Measurements from ENCODE around the gene FIZ1. TPM values are rescaled to one million over a fixed set of nuclear protein-coding genes. Genes with fewer than 3 reads are reported as not detected.
A peak's percentile ranks its signal among the peaks of the same experiment; 100 is the strongest.

Gene FIZ1
- polyA plus RNA-seq, 10 donors = 8.5 to 13.3 (median 11.1) TPM

DNA sequence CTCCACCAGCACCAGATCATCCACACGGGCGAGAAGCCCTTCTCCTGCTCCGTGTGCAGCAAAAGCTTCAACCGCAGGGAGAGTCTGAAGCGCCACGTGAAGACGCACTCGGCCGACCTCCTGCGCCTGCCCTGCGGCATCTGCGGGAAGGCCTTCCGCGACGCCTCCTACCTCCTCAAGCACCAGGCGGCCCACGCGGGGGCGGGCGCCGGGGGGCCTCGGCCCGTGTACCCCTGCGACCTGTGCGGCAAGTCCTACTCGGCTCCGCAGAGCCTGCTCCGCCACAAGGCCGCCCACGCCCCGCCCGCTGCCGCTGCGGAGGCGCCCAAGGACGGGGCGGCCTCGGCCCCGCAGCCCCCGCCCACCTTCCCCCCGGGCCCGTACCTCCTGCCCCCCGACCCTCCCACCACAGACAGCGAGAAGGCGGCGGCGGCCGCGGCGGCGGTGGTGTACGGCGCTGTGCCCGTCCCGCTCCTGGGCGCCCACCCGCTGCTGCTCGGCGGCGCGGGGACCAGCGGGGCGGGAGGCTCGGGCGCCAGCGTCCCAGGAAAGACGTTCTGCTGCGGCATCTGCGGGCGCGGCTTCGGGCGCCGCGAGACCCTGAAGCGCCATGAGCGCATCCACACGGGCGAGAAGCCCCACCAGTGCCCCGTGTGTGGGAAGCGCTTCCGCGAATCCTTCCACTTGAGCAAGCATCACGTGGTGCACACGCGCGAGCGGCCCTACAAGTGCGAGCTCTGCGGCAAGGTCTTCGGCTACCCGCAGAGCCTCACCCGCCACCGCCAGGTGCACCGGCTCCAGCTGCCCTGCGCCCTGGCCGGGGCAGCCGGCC, 15.6 kb upstream of the FIZ1 start:
- no peak for DNase-seq

DNA sequence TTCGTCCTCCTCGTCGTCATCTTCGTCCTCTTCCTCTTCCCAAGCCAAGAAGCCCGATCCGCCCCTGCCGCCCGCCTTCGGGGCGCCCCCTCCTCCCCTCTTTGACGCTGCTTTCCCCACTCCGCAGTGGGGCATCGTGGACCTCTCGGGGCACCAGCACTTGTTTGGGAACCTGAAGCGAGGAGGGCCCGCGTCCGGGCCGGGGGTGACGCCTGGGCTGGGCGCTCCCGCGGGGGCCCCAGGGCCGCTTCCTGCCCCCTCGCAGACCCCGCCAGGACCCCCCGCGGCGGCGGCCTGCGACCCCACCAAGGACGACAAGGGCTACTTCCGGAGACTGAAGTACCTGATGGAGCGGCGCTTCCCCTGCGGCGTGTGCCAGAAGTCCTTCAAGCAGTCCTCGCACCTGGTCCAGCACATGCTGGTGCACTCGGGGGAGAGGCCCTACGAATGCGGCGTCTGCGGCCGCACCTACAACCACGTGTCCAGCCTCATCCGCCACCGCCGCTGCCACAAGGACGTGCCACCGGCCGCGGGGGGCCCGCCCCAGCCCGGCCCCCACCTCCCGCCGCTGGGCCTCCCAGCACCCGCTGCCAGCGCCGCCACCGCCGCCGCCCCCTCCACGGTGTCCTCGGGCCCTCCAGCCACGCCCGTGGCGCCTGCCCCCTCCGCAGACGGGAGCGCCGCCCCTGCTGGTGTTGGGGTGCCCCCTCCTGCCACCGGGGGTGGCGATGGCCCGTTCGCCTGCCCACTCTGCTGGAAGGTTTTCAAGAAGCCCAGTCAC, 14.8 kb upstream of the FIZ1 start:
- no peak for DNase-seq

DNA sequence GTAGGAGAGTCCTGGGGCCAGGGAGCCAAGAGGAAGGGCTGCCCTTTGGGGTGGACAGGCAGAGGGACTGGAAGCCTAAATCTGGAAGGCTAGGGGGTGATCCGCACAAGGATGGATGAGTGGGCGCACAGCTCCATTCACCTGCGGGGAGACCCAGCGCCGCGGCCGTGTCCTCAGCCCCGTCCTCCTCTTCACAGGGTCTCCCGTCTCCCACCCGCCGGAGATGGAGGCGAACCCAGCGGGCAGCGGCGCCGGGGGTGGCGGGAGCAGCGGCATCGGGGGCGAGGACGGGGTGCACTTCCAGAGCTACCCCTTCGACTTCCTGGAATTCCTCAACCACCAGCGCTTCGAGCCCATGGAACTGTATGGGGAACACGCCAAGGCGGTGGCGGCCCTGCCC, 14.1 kb upstream of the FIZ1 start:
- DNase-seq = no peak

GRCh38 chr19:55611983-55612645, 12.8 kb upstream of the FIZ1 start:
- no peak for DNase-seq

- DNase-seq = no peak
Observed at GRCh38 chr19:55611300-55611982, 12.1 kb upstream of the FIZ1 start.

GRCh38 chr19:55609326-55609725, 10.0 kb upstream of the FIZ1 start:
- DNase-seq = no peak

DNA sequence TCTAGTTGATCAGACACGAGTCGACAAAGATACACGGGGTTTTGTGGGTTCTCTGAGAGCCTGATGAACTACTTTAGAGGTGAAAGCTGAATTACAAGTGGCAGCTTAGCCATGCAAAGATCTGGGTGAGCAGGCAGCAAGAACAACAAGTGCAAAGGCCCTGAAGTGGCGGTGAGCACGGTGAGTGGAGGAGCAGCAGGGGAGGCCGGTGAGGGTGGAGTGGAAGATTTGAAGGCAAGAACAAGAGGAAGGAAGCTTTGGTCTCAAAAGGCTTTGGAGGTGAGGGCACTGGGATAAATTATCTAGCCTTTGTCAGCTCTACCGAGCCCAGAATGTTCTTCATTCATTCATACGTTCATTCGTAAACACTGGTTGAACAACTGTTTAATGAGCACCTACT, 7.5 kb upstream of the FIZ1 start:
- DNase-seq = no peak

DNA sequence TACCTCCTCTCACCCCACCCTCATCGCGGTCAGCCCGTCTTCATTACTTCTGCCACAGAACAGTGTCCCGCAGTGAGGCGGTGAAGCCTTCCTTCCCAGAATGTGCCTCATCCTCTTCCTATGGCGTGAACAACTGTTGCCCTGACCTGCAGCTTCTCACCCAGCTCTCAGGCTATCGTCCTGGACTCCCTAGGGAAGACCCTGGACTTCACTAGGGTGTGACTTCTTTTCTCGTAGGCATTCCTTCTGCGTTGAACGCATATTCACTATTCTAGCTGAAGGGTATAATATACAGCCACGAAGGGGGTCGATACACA, 7.1 kb upstream of the FIZ1 start:
- DNase-seq = no peak

- DNase-seq = peak; percentile 74 to 92 (median 84)
Observed at GRCh38 chr19:55605637-55606470, 6.5 kb upstream of the FIZ1 start, which contains the start of gene ZNF865. TSS of gene ZNF865 (plus strand) at chr19:55605647. CDS start at chr19:55613619, 7,972 bp downstream.

DNA sequence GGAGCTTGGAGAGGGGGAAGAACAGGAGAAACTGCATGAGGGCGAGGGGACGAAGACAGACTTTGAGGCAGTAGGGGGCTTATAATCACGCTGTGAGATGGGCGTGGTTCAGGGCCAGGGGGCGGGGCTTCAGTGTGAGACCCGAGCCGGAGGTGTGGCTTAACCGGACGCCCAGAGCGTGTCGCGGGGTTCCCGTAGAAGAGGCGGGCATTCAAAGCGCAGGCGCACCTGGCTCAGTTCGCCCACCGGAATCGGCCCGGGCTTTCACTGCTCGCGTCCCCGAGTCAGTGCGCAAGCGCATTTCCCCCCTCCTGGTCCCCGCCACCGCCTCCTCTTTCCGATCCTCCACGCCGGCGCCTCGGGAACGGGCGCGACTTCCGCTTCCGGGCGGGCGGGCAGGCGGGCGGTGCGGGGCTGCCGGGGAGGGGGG, 5.9 kb upstream of the FIZ1 start:
- DNase-seq = peak; percentile 97 to 98 (median 98)

DNA sequence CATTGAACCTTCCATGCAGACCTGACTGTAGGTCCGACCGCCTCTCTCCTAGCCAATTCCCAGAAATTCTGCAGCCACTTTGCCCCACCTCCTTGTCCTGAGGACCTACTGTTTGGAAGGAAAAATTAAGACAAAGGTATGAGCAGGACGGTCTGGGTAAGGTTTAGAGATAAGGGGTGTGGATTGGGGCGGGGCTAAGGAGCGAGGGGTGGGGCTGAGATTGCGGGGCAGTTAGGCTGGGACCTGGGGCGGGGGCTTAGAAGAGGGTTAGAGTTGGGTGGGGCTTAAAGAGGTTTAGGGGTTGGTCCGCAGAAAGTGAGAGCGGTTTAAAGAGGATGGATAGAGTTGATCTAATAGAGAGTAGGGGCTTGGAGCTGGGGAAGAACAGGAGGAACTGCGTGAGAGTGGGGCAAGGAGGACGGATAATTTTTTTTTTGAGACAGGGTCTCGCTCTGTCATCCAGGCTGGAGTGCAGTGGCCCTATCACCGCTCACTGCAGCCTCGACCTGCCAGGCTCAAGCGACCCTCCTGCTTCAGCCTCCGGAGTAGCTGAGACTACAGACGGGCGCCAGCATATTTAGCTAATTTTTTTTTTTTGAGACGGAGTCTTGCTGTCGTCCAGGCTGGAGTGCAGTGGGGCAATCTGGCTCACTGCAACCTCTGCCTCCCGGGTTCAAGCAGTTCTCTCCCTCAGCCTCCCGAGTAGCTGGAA, 4.4 kb upstream of the FIZ1 start:
- no peak for DNase-seq

- no peak for DNase-seq
Observed at GRCh38 chr19:55603115-55603514, 3.8 kb upstream of the FIZ1 start.

- no peak for DNase-seq
Observed at GRCh38 chr19:55602104-55603001, 3.0 kb upstream of the FIZ1 start.

GRCh38 chr19:55601084-55601483, 1.8 kb upstream of the FIZ1 start:
- DNase-seq = no peak

GRCh38 chr19:55600662-55601028, 1.3 kb upstream of the FIZ1 start:
- DNase-seq = no peak

DNA sequence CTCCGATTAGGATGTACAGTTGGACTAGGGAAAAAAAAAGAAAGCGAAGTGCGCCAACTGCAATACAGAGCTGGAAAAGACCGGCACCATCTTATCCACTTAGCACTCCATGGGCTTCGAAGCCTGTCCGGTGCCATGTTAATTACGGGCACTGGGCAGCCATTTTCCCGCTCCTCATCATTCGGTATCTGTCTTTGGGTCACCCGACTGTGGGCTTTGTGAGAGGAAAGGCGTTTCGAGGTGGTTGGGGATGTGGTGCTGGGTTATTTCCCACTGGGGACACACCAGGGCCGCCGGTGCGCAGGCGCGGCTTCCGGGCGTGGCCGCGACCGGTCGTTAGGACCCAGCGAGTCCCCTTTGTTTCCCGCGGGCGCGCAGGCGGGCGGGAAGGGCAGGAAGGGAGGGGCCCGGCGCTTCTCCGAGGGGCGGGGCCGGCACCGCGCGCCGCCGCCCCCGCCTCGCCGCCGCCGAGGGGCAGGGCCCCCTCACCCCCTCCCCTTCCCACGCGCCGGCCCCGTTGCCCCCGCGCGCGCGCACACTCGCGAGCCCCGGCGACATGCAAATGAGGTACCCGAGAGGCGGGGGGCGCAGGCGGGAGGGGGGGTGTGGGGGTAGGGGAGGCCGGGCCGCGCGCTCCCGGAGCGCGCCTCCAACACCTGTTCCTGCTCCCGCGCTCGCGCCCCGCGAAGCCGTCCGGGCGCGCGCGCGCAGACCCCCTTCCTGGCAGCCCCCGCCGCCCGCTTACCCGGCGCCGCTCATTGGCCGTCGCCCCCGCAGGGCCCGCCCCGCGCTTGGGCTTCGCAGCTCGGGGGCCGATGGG, 735 bp upstream of the FIZ1 start, which contains the start of gene ZNF524:
ZNF524 (plus strand) TSS at position 447 of the 820 bp plus-strand sequence. CDS start 1,825 bp downstream, outside the sequence.
- peak; percentile 93 to 100 (median 95) for DNase-seq

DNA sequence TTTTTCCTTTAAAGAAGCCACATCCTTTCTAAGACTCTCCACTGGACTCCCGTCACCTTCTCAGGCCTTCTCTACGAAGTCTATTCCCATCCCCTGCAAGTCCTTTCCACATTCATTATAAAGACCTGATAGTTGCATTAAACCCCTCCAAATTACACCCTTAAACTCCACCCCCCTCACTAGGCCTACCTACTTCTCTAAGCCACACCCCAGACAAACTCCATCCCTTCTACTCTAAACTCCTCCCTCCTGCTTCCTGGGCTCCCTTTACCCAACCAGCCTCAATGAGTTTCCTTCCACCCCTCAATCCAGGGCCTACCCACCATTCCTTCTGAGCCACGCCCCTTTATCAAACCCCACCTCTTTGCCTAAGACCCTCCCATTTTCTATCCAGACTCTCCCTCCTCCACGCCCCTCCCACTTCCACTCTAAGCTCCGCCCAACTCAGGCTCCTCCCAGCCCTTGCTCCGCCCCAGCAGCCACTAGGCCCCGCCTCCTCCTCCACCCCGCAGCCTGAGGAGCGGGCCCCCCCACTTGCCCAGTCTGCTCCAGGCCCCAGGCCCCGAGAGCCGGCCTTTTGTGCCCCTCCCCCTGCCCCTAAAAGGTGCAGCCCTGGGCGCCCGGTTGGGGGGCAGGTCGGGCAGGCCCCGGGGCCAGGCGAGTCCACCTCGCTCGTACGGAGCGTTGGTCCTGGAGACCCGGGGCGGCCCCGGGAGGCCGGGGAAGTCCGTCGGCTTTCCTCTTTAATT, 424 bp downstream of the FIZ1 start:
- DNase-seq = peak; percentile 91 to 95 (median 91)

All from muscle of back (tissue), 11 donors.